T-helper 2 cell treated with Interferon-gamma antibody and Interleukin-4, amounts not matched to agents 5 μg/mL and 100 μg/mL, for 36 hours (primary cell): ENCODE data around the gene DMC1.

Experiments used
- DNase-seq: peaks from one replicate; pipeline ENCODE4 v3.0.0; 2021; ENCODE audit warnings: low spot score
- H3K27ac Mint-ChIP-seq: one replicate; pipeline ENCODE4 v1.8.0; 2021; ENCODE audit warnings: mild to moderate bottlenecking, mixed read lengths
- H3K27me3 Mint-ChIP-seq: one replicate; pipeline ENCODE4 v1.8.0; 2021; ENCODE audit warnings: low read depth, mixed read lengths
- H3K36me3 Mint-ChIP-seq: one replicate; pipeline ENCODE4 v1.8.0; 2021; ENCODE audit warnings: low read depth, mixed read lengths
- H3K4me1 Mint-ChIP-seq: one replicate; pipeline ENCODE4 v1.8.0; 2021; ENCODE audit warnings: low read depth, mixed read lengths
- H3K4me3 Mint-ChIP-seq: one replicate; pipeline ENCODE4 v1.8.0; 2022; ENCODE audit warnings: mild to moderate bottlenecking, moderate library complexity, mixed read lengths
- H3K9me3 Mint-ChIP-seq: one replicate; pipeline ENCODE4 v1.8.0; 2021; ENCODE audit warnings: mixed read lengths

The DMC1 gene

DNA sequence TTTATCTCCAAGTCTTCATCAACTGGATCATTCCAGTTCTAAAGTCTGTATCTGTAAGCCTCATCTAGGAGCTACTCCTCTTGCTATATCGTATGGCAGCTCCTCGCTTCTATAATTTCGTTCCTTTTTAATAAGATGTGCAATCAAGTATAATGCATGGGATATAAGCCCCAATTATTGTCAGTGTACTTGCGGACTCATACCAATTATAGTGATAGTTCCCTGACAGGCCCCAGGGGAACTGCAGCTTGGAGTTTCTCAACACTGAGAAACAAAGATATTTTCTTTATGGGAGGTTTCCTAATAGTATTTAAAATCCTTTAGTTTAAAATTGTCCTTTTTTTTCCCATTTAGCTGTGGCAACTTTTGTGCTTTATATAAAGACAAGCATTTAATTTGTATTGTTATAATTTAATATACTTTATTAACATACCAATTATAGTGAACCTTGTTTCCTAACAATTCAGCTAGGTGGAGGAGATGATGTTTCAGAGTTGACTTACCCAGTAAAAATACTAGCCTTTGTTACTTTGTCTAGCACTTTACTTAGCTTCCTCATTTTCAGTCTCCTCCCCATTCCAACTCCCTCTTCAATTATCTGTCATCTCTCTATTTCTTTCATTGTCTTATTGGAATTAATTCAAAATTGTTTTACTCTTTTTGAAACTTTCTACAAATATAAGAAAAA is 38.6 kb downstream of the DMC1 start:
- Mint-ChIP-seq H3K36me3 (peaks cover 5% of the 10 kb centered on the region), H3K27me3 (no peaks in the 10 kb centered on the region), H3K4me3 (peak overlapping the region; percentile 72), H3K9me3 (no peaks in the 10 kb centered on the region), H3K27ac (peak overlapping the region; percentile 96), H3K4me1 (peaks cover 7% of the 10 kb centered on the region)
- DNase-seq, result no peak

DNA sequence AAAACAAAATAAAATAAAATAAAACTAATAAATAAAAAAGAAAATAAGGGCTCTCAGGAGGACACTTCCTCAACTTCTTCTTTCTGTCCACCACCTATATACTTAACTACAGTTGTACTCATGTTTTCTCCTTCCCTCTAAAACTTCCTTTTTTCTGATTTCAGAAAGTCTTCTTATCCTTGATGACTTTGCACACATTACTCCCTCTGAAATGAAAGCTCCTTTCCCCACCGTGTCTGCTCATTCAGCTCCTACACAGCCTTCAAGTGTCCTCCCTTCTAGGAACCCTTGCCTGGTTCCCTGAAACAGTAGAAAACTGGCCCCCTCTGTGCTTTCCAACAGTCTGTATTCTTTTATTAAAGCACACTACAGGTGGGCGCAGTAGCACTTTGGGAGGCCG is 45.6 kb downstream of the DMC1 start:
- H3K27ac Mint-ChIP-seq, result no peak overlapping the region
- no peak overlapping the region for H3K4me3 Mint-ChIP-seq
- no peaks in the 10 kb centered on the region for H3K36me3 Mint-ChIP-seq
- DNase-seq, result no peak
- no peaks in the 10 kb centered on the region for H3K9me3 Mint-ChIP-seq
- H3K27me3 Mint-ChIP-seq, result no peaks in the 10 kb centered on the region
- H3K4me1 Mint-ChIP-seq, result no peaks in the 10 kb centered on the region

DNA sequence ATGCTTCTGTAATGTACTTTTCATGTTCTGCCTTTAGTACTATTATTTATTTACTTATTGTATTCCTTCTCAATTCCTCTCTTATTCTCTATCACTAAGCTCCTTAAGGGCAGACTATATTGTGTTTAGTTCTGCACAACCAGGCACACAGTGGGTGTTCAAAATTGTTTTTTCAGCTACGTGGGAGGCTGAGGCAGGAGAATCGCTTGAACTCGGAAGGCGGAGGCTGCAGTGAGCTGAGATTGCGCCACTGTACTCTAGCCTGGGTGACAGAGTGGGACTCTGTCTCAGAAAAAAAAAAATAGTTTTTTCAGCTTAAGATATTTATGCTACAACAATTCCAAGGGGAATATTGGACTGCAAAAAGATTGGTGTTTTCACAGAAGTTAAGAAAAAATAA is 46.5 kb downstream of the DMC1 start:
- Mint-ChIP-seq H3K27ac (no peak overlapping the region), H3K4me3 (no peak overlapping the region), H3K9me3 (no peaks in the 10 kb centered on the region), H3K4me1 (no peaks in the 10 kb centered on the region), H3K36me3 (no peaks in the 10 kb centered on the region), H3K27me3 (no peaks in the 10 kb centered on the region)
- no peak for DNase-seq

DNA sequence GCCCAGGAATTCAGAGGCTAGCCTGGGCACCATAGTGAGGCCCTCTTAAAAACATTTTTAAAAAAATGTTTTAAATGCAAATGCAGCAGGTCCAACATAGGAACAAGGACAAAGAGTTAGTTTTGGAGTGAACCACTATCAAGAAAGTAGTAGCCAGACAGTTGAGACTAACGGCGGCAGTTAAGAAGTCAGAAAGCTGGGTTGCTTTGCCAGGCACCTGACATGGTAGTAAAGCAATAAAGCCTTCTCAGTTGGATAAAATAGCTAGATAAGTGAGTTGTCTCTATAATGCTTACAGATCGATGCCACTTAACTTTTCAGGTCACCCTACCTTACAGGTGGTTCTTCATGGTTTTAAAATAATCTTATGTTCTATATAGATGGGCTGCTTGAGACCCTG is 47.0 kb downstream of the DMC1 start:
- Mint-ChIP-seq H3K4me1 (no peaks in the 10 kb centered on the region), H3K4me3 (no peak overlapping the region), H3K27ac (no peak overlapping the region), H3K36me3 (no peaks in the 10 kb centered on the region), H3K9me3 (no peaks in the 10 kb centered on the region), H3K27me3 (no peaks in the 10 kb centered on the region)
- no peak for DNase-seq

DNA sequence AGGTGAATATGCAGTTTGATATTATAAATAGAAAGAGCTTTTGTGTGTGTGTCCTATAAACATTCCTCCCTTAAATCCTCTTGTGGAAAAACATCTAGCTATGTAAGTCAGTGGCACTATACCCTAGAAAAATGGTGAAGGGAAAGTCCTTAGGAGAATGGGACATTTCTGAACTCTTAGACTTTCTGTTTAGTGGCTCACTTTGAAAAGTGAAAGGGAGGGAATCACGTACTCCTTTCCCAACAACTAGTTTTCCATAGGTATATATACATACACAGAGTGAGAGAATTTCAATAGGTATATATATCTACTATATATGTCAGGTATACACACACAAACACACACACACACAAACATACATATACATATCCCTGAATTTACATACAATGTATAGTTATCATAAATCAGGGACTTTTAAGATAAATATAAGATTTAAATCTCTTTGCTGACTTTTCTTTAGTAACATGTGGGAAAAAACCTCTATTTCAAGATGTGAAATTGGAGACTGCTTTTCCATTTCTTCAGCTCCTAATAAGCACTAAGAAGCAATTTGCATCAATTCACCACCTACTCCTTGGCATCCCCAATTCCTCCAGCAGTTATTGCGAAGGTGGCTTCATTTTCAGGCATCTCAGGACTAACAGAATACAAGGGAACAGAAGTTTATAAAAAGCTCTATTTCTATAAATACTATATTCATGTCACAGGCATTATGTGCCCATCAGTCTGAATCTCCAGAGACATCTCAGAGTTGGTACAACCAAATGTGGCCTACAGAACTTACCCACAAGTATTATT is 50.3 kb downstream of the DMC1 start:
- H3K9me3 Mint-ChIP-seq, result no peaks in the 10 kb centered on the region
- H3K27me3 Mint-ChIP-seq, result no peaks in the 10 kb centered on the region
- no peak for DNase-seq
- H3K4me1 Mint-ChIP-seq, result no peaks in the 10 kb centered on the region
- H3K27ac Mint-ChIP-seq, result no peak overlapping the region
- H3K4me3 Mint-ChIP-seq, result no peak overlapping the region
- no peaks in the 10 kb centered on the region for H3K36me3 Mint-ChIP-seq

DNA sequence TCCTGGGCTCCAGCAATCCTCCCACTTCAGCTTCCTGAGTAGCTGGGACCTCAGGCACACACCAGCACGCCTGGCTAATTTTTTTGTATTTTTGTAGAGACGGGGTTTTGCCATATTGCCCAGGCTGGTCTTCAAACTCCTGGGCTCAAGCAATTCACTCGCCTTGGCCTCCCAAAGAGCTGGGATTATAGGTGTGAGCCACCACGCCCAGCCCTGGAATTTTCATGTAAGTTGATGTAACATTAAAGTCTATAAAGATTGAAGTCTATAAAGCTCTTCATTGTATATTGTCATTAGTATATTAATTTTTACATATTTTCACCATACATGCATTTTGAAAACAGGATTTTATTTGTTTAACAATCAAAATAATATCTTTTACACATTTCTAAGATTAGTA is 51.4 kb downstream of the DMC1 start:
- Mint-ChIP-seq H3K9me3 (no peaks in the 10 kb centered on the region), H3K4me3 (no peak overlapping the region), H3K4me1 (no peaks in the 10 kb centered on the region), H3K27me3 (no peaks in the 10 kb centered on the region), H3K27ac (no peak overlapping the region), H3K36me3 (no peaks in the 10 kb centered on the region)
- no peak for DNase-seq

DNA sequence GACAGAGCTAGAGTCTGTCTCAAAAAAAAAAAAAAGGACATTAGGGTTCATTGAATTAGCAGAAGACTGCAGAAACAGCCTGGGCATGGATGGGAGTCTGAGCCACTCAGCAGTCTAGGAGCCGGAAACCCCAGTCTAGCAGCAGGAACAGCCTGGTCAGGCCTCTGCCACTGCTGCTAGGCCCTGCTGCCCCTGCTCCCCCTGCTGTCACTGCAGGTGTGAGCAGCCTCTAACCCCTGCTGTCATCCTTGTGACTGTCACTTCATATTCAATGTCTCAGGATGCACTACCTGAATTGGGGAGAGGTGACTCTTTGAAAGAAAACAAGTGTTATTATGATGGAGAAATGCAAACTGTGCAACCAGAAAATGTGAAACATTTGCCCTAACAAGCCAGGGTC is 56.9 kb downstream of the DMC1 start:
- Mint-ChIP-seq H3K4me3 (no peak overlapping the region), H3K27me3 (no peaks in the 10 kb centered on the region), H3K4me1 (peaks cover 6% of the 10 kb centered on the region), H3K9me3 (no peaks in the 10 kb centered on the region), H3K36me3 (peaks cover 3% of the 10 kb centered on the region), H3K27ac (no peak overlapping the region)
- no peak for DNase-seq

DNA sequence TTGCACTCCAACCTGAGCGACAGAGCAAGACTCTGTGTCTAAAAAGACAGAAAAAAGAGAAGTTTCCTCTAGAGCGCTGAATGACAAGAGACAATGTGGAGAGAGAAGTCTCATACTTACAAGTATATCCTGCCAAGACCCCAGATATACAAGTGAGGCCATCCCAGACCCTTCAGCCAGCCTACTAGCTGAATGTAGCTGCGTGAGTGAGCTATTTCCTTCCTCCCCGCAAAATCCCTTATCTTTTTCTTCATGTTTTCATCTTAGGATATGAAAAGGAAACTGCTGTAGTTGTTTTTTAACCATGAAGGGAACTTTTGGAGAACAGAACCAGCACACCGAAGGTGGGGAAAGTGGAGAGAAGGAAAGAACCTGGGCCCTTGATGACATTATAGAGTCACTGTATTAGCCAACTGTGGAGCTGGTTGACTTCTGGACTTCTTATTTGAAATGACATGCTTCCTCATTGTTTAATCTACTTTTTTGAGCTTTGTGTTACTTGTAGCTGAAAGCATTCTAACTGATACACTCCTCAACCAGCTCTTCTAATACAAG is 59.5 kb downstream of the DMC1 start:
- Mint-ChIP-seq H3K4me1 (peaks cover 11% of the 10 kb centered on the region), H3K27me3 (no peaks in the 10 kb centered on the region), H3K4me3 (no peak overlapping the region), H3K27ac (no peak overlapping the region), H3K36me3 (peaks cover 10% of the 10 kb centered on the region), H3K9me3 (no peaks in the 10 kb centered on the region)
- DNase-seq, result no peak

DNA sequence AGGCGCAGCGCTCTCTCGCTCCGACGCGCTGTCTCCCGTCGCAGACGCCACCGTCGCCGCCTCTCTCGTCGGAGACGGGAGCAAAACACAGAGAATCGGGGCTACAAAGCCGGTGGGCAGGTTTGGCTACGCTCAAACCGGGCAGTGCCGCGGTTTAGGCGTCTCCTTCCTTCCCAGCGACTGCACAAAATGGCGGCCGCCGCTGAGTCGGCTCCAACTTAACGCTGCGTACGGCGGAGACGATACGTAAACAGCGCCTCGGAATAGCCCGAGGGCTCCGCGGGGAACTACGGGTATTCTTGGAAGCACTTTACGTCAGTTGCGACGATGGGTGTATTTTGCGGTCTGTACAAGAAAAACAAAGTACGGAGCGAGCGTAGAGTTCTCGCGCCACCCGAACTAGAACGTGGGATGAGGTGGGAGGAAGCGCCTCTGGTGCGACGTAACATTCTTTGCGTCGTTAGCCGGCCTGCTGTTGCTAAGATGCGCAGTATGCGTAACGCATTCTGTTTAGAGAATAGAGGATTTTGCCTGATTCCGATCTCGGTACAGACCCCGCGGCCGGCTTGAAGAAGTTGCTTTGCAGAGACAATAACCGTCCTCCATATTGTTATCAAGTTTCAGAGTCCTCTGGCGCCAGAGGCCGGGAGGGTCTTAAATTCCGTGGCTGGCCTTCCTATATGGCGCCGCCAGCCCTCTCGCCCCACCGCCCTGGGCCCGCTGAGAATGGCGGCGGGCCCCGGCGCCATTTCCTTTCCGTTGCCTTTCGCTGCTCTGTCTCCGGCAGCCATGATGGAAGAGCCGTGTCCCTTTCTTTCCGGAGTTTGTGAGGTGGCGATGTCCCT is 63.6 kb downstream of the DMC1 start, which contains the start of gene DDX17:
TSS of gene DDX17 (minus strand) at position 194 of the 845 bp plus-strand sequence.
- DNase-seq, result peak; percentile 93

DNA sequence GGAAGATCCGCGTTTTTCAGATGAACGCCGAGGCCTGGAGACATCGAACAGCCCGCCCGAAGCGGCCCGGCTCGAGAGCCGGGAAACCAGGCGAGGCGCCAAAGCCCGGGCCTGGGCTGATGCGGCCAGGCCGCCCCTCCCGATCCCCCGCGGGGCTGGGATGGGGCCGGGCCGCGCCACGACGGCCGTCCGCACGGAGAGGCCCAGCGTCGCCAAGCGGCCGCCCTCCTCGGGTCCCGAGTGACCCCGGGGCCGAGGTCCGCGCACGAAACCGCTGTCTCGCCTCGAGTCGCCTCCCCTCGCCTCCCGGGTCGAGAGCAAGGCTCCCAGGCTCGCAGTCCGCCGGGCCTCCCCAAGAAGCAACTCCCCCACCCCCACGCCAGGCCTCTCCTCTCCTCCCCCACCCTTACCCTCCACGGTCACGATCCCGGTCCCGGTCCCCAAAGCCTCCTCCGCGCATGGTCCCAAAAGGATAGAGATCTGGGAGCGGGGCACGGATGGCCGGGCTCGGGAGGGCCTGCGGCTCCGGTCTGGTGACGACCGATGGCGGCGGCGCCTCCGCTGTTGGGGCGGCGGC is 64.4 kb downstream of the DMC1 start:
- DNase-seq, result no peak
- no peaks in the 10 kb centered on the region for H3K27me3 Mint-ChIP-seq
- peak overlapping the region; percentile 99 for H3K4me3 Mint-ChIP-seq

More for the DNA sequence above, 63.6 kb downstream of the DMC1 start, which contains the start of gene DDX17:
- Mint-ChIP-seq H3K36me3 (peaks cover 49% of the 10 kb centered on the region), H3K4me3 (peak within 1 kb of the TSS; percentile 99), H3K27me3 (no peaks in the 10 kb centered on the region), H3K27ac (peak within 1 kb of the TSS; percentile 100), H3K4me1 (peaks cover 30% of the 10 kb centered on the region), H3K9me3 (no peaks in the 10 kb centered on the region)

DNA sequence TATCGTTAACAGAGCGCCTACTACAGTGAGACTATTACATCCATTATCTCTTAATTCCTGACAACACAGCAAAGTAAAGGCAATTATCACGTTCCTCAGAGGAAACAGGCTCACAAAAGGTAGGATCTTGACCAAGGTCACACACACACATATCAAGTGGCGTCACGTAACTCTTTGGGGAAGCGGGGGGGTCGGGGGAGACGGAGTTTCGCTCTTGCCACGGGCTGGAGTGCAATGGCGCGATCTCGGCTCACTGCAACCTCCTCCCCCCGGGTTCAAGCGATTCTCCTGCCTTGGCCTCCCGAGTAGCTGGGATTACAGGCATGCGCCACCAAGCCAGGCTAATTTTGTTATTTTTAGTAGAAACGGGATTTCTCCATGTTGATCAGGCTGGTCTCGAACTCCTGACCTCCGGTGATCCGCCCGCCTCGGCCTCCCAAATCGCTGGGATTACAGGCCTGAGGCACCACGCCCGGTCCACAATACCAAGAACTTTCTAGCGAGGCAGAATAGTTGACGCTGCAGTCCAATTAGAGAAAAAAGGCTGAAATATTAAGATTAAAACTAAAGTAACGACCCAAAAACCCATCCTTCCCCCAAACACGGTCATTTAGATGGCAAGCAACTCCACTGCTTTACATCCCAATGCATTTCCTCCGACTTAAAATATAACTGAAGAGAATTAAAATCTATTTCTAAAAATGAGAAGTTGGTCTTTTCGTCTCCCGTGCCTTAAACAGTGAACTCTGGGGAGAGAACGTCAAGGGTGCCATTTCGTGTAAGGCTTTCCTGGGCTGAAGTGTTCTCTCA is 65.0 kb downstream of the DMC1 start:
- H3K36me3 Mint-ChIP-seq, result peaks cover 60% of the 10 kb centered on the region
- peaks cover 35% of the 10 kb centered on the region for H3K4me1 Mint-ChIP-seq
- no peaks in the 10 kb centered on the region for H3K9me3 Mint-ChIP-seq
- peak overlapping the region; percentile 93 for H3K4me3 Mint-ChIP-seq
- peak overlapping the region; percentile 97 for H3K27ac Mint-ChIP-seq
- no peaks in the 10 kb centered on the region for H3K27me3 Mint-ChIP-seq
- peak; percentile 50 for DNase-seq

More for the DNA sequence above, 64.4 kb downstream of the DMC1 start:
- H3K27ac Mint-ChIP-seq, result peak overlapping the region; percentile 100
- H3K36me3 Mint-ChIP-seq, result peaks cover 55% of the 10 kb centered on the region
- H3K9me3 Mint-ChIP-seq, result no peaks in the 10 kb centered on the region
- peaks cover 35% of the 10 kb centered on the region for H3K4me1 Mint-ChIP-seq

DNA sequence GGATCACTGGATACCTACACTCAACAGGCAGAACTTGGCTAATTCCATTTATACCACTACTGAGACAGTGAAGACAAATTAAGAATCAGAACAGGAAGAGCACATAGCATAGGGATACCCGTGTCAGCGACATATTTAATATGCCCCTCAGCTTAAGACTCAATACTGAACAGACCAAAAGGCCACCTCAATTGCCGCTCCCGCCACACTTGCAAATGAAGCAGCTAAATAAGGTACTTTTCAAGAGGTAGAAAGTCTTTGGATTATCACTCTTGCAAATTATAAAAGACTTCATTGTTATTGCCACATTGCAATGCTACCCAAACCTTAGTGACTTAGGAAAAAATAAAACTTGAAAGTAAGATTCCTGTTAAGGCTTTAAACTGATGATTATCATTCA is 67.0 kb downstream of the DMC1 start:
- Mint-ChIP-seq H3K9me3 (no peaks in the 10 kb centered on the region), H3K27ac (peak overlapping the region; percentile 65), H3K27me3 (no peaks in the 10 kb centered on the region), H3K4me1 (peaks cover 49% of the 10 kb centered on the region), H3K36me3 (peaks cover 71% of the 10 kb centered on the region), H3K4me3 (peak overlapping the region; percentile 93)
- no peak for DNase-seq
